PC-3 (cell line): ENCODE measurements around the gene DST.

ENCODE experiments used
- CTCF ChIP-seq: fragments of 300-600 bp; sonication (generic); conservative IDR thresholded peaks from 2 replicates; pipeline ENCODE4 v1.5.1; 2017; ENCODE audit warnings: antibody characterized with exemption, low read depth, mild to moderate bottlenecking, low read length
- EZH2 ChIP-seq: fragments of 300-600 bp; sonication (generic); IDR thresholded peaks from one replicate; pipeline ENCODE4 v1.6.1; 2017; ENCODE audit warnings: antibody characterized with exemption, mild to moderate bottlenecking, low read length; ENCODE audit not compliant: unreplicated experiment
- EZH2phosphoT487 ChIP-seq: fragments of 300-600 bp; sonication (generic); IDR thresholded peaks from 2 replicates; pipeline ENCODE4 v1.6.1; 2018; ENCODE audit warnings: mild to moderate bottlenecking, antibody characterized with exemption, low read length, borderline replicate concordance

GRCh38 chr6:56482525-56482924 lies 160.2 kb downstream of the DST start:
- TF ChIP-seq CTCF (no peak), EZH2 (no peak), EZH2phosphoT487 (no peak)
